Endothelial cell of umbilical vein (primary cell): ENCODE measurements around the gene SFT2D3.

Experiments used
- EZH2 ChIP-seq: IDR thresholded peaks from 2 replicates; pipeline ENCODE4 v1.6.1; 2012; ENCODE audit warnings: borderline replicate concordance, low read depth, mild to moderate bottlenecking, moderate library complexity, low read length, inconsistent platforms; ENCODE audit not compliant: severe bottlenecking
- FOS ChIP-seq: IDR thresholded peaks from 2 replicates; pipeline ENCODE4 v1.6.1; 2011; ENCODE audit warnings: mild to moderate bottlenecking, low read length, moderate library complexity, borderline replicate concordance; ENCODE audit not compliant: insufficient read depth
- JUN ChIP-seq: IDR thresholded peaks from 2 replicates; pipeline ENCODE4 v1.6.1; 2011; ENCODE audit warnings: borderline replicate concordance, low read depth; ENCODE audit not compliant: insufficient read length, insufficient read depth
- MYC ChIP-seq: IDR thresholded peaks from one replicate; pipeline ENCODE4 v1.6.1; 2011; ENCODE audit warnings: mild to moderate bottlenecking, low read depth, low read length
- POLR2A ChIP-seq: IDR thresholded peaks from 2 replicates; pipeline ENCODE4 v1.6.1; 2012; ENCODE audit warnings: low read depth, mild to moderate bottlenecking, control low read depth, low read length
- POLR2AphosphoS5 ChIP-seq: IDR thresholded peaks from 2 replicates; pipeline ENCODE4 v1.6.1; 2012; ENCODE audit warnings: low read depth, mild to moderate bottlenecking, control low read depth, low read length, moderate library complexity; ENCODE audit not compliant: insufficient read depth
- TF ChIP-seq, protein P1 (sequence below), 2 donors: IDR thresholded peaks; 1 replicate in 1 of 2; 2 replicates in 1 of 2; pipeline ENCODE4 v1.5.1; 2011; ENCODE audit warnings: low read length in 2 of 2, mild to moderate bottlenecking in 2 of 2, moderate library complexity in 2 of 2, control low read depth in 1 of 2, inconsistent platforms in 1 of 2, low read depth in 1 of 2; ENCODE audit not compliant: insufficient read depth in 1 of 2; ENCODE audit errors: extremely low read depth in 1 of 2
- TF ChIP-seq, protein P2 (sequence below): IDR thresholded peaks from 2 replicates; pipeline ENCODE4 v1.6.1; 2011; ENCODE audit not compliant: insufficient read depth, insufficient read length

DNA sequence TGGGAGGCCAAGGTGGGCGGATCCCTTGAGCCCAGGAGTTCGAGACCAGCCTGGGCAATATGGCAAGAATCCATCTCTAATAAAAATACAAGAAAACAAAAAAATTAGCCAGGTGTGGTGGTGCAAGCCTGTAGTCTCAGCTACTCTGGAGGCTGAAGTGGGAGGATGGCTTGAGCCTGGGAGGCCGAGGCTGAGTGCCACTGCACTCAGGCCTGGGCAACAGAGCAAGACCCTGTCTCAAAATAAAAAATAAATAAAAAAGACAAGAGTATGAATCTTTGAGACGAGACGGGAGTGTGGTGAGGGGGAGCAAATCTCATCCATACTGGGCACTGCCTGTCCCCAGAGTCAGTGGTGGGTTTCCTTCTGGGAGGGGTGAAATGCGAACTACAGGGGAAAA is 43.2 kb upstream of the SFT2D3 start:
- TF ChIP-seq, protein P1, sequence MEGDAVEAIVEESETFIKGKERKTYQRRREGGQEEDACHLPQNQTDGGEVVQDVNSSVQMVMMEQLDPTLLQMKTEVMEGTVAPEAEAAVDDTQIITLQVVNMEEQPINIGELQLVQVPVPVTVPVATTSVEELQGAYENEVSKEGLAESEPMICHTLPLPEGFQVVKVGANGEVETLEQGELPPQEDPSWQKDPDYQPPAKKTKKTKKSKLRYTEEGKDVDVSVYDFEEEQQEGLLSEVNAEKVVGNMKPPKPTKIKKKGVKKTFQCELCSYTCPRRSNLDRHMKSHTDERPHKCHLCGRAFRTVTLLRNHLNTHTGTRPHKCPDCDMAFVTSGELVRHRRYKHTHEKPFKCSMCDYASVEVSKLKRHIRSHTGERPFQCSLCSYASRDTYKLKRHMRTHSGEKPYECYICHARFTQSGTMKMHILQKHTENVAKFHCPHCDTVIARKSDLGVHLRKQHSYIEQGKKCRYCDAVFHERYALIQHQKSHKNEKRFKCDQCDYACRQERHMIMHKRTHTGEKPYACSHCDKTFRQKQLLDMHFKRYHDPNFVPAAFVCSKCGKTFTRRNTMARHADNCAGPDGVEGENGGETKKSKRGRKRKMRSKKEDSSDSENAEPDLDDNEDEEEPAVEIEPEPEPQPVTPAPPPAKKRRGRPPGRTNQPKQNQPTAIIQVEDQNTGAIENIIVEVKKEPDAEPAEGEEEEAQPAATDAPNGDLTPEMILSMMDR (IDR thresholded peaks at IDR 0.05; ENCODE audit: extremely low read depth in 1 of 2, insufficient read depth in 1 of 2, low read depth in 1 of 2, low read length in 2 of 2): no peak
- TF ChIP-seq JUN (no peak), POLR2AphosphoS5 (no peak), EZH2 (no peak), MYC (no peak), POLR2A (no peak), FOS (no peak)
- TF ChIP-seq, protein P2, sequence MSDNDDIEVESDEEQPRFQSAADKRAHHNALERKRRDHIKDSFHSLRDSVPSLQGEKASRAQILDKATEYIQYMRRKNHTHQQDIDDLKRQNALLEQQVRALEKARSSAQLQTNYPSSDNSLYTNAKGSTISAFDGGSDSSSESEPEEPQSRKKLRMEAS: no peak
